Esophagus squamous epithelium (tissue), 4 donors: ENCODE measurements around the gene GGT5.

Experiments
- POLR2A ChIP-seq, 4 donors: fragments of 450-650 bp; IDR thresholded peaks; one replicate each; pipeline ENCODE4 v1.6.1; 2017; ENCODE audit warnings: antibody characterized with exemption in 4 of 4, mild to moderate bottlenecking in 4 of 4, moderate library complexity in 3 of 4
- TF ChIP-seq, protein P1 (sequence below), 6 experiments: fragments of 450-650 bp in 4 of 6; fragments of 200-600 bp in 2 of 6; sonication (generic) in 2 of 6; IDR thresholded peaks; one replicate each; pipeline ENCODE4 v1.5.1; 2016 to 2019; ENCODE audit warnings: antibody characterized with exemption in 6 of 6, mild to moderate bottlenecking in 4 of 6, moderate library complexity in 4 of 6

GRCh38 chr22:24289741-24290163 is 44.9 kb upstream of the GGT5 start:
- TF ChIP-seq, protein P1, sequence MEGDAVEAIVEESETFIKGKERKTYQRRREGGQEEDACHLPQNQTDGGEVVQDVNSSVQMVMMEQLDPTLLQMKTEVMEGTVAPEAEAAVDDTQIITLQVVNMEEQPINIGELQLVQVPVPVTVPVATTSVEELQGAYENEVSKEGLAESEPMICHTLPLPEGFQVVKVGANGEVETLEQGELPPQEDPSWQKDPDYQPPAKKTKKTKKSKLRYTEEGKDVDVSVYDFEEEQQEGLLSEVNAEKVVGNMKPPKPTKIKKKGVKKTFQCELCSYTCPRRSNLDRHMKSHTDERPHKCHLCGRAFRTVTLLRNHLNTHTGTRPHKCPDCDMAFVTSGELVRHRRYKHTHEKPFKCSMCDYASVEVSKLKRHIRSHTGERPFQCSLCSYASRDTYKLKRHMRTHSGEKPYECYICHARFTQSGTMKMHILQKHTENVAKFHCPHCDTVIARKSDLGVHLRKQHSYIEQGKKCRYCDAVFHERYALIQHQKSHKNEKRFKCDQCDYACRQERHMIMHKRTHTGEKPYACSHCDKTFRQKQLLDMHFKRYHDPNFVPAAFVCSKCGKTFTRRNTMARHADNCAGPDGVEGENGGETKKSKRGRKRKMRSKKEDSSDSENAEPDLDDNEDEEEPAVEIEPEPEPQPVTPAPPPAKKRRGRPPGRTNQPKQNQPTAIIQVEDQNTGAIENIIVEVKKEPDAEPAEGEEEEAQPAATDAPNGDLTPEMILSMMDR (IDR thresholded peaks at IDR 0.05): no peak
- TF ChIP-seq POLR2A (IDR thresholded peaks at IDR 0.05): no peak
